GM21381 (cell line): ENCODE results near the gene ETFA.
"Not testable (repeated sequence)": the region's sequence is repeated elsewhere in the genome, so short reads cannot be mapped to it uniquely, and the experiment has no call there.

Source experiments
- ATAC-seq: cut with Tn5 transposase; IDR thresholded peaks from one replicate; pipeline ENCODE4 v1.9.1; 2021; ENCODE audit warnings: mild to moderate bottlenecking, moderate library complexity; ENCODE audit not compliant: unreplicated experiment

The ETFA gene

GRCh38 chr15:76327191-76328105, 16.2 kb upstream of the ETFA start:
- no peak for ATAC-seq

GRCh38 chr15:76325704-76326103, 14.4 kb upstream of the ETFA start:
- ATAC-seq, result no peak

- ATAC-seq, result no peak
Measured at GRCh38 chr15:76324066-76324465, 12.8 kb upstream of the ETFA start.

GRCh38 chr15:76321602-76322001, 10.3 kb upstream of the ETFA start:
- no peak for ATAC-seq

GRCh38 chr15:76321171-76321570, 9.9 kb upstream of the ETFA start:
- no peak for ATAC-seq

GRCh38 chr15:76320012-76320411, 8.7 kb upstream of the ETFA start:
- ATAC-seq, result no peak

- no peak for ATAC-seq
Measured at GRCh38 chr15:76313731-76314130, 2.5 kb upstream of the ETFA start.

- not testable (repeated sequence) for ATAC-seq
Measured at GRCh38 chr15:76313175-76313567, 1.9 kb upstream of the ETFA start.

- ATAC-seq, result no peak
Measured at GRCh38 chr15:76312540-76313174, 1.4 kb upstream of the ETFA start.

GRCh38 chr15:76310475-76311099, 682 bp downstream of the ETFA start:
- no peak for ATAC-seq

- no peak for ATAC-seq
Measured at GRCh38 chr15:76309601-76310330, 1.5 kb downstream of the ETFA start.

GRCh38 chr15:76303909-76304308, 7.4 kb downstream of the ETFA start:
- no peak for ATAC-seq

- no peak for ATAC-seq
Measured at GRCh38 chr15:76299786-76300185, 11.5 kb downstream of the ETFA start.

GRCh38 chr15:76298986-76299385, 12.3 kb downstream of the ETFA start:
- ATAC-seq, result no peak

- not testable (repeated sequence) for ATAC-seq
Measured at GRCh38 chr15:76297951-76298350, 13.3 kb downstream of the ETFA start.

GRCh38 chr15:76296849-76297248, 14.4 kb downstream of the ETFA start:
- ATAC-seq, result no peak

GRCh38 chr15:76294463-76294862, 16.8 kb downstream of the ETFA start:
- ATAC-seq, result not testable (repeated sequence)

- no peak for ATAC-seq
Measured at GRCh38 chr15:76293361-76293760, 17.9 kb downstream of the ETFA start.

GRCh38 chr15:76289582-76289981, 21.7 kb downstream of the ETFA start:
- ATAC-seq, result no peak

- ATAC-seq, result peak; percentile 84
Measured at GRCh38 chr15:76286271-76286879, 24.9 kb downstream of the ETFA start.
